ENCODE results near the gene DDX11.
"Not testable (repeated sequence)": the region's sequence is repeated elsewhere in the genome, so short reads cannot be mapped to it uniquely, and the experiment has no call there.

DNA sequence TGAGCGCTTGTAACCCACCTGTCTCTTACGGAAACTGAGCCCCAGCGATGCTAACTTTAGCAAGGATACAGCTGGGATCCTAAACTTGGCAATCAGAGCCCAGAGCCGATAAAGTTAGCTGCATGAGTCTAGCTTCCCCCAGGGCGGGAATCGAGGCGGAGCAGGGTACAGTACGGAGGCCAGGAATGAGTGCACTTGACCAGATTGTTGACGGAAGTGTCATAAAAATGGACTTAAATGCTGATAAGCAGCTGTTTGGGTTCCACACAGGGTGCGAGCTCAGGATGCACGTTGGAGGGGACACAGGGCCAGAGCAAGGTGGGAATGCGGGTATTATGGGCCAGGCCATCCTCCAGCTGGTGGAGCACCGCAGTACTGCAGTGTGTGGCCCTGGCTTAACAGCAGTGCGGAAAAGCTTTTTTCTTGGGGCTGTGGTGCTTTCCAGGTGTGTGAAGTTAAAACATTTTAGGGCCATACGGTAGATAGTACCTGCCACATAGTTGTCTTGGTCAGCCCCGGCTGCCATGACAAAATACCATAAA, 744 bp downstream of the DDX11 start:
- TF ChIP-seq CTCF (IDR thresholded peaks at IDR 0.05; ENCODE audit: low read length), result peak; percentile 35
- TF ChIP-seq EZH2 (optimal IDR thresholded peaks at IDR 0.05; ENCODE audit: low read depth, low read length); EZH2phosphoT487 (IDR thresholded peaks at IDR 0.05; ENCODE audit: low read length): not testable (repeated sequence)

Measured in MM.1S (cell line).